HG03354 (cell line): ENCODE measurements around the gene STK33.

Source experiments
- ATAC-seq: cut with Tn5 transposase; IDR thresholded peaks from one replicate; pipeline ENCODE4 v1.9.1; 2021; ENCODE audit warnings: mild to moderate bottlenecking; ENCODE audit not compliant: unreplicated experiment, poor library complexity, severe bottlenecking

The STK33 gene

DNA sequence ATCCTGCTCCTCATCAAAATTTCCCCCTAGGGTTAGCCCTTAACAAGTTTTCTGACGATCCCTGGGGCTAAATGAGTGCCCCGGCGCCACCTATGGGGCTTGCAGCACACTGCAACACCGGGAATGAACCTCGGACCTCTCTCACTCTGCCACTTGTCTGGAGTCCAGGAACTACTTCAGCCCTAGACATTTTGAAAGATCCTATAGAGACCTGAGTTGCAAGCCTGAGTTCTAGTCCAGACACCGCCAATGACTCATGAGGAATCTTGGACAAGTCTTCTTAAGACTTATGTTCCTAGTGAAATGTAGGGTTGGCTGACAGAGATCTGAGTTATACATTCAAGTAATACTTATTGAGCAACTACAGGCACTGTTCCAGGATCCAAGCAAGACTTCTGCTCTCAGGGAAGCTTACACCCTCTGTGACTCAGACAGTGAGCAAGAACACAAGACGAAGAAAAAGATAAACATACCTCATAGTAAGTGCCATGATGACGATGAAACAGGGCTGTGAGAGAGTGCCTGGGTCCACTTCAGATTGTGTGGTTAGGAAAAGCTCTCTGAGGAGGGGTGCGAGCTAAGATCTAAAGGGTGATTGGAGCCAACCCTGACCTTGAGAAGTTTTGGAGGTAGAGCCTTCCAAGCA lies 10.2 kb upstream of the STK33 start:
- ATAC-seq: peak; percentile 90

DNA sequence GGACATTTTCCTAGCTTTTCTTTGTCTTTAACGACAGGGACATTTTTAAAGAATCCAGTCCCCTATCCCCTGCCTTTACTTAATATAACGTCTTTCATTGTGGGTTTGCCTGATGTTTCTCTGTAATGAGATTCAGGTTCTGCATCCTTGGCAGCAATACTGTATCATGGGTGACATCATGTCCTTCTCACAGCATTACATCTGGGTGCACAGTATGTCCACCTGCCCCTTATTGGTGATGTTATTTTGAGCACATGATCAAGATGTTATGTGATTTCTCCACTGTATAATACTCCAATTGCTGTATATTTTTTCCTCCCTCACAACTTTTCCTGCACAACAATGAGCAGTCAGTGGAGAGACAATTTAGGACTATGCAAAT lies 9.7 kb upstream of the STK33 start:
- ATAC-seq: peak; percentile 15

DNA sequence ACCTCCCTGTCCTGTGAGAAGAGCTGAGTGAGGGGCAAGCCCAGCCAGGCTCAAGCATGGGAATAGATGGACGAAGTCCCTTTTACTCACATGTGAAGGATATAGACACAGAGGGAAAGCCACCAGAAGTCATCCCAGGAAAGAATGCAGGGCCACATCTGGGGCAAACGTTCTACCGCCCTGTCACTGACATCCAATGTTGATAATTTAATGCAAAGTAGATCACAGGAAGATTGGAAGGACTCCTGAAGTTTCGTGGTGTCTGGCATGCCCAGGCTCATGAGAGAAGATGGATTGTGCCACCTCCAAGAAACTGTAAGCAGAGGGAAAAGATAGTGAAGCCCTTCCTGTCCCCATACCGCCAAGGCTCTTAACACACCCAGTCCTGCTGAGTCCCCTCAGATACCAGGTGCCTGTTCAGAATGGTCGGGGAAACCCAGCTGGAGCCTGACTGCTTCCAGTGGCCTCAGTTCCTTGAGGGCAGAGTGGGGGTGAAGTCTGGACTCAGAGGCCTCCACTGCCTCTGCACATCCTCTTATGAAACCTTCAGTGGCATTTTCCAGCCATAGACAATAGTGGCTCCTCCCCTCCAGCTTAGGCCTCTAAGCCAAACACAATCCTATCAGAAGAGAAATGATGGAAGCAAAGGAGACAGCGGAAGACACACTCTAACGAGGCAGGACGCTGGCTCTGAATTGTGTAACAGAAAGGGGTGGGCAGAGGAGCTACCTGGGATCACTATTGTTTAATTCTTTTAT lies 7.5 kb upstream of the STK33 start:
- ATAC-seq: no peak

DNA sequence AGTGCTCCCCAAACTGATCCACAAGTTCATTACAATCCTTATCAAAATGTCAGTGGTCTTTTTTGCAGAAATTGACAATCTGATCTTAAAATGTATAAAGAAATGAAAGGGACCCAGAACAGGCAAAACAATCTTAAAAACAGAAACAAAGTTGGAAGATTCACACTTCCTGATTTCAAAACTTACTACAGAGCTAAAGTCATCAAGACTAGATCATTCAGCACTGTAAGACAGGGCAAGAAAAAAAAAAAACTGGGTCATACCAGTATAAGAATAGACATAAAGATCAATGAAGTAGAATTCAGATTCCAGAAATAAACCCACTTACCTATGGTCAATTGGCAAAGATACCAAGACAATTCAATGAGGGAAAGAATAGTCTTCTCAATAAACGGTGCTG lies 4.5 kb upstream of the STK33 start:
- no peak for ATAC-seq

DNA sequence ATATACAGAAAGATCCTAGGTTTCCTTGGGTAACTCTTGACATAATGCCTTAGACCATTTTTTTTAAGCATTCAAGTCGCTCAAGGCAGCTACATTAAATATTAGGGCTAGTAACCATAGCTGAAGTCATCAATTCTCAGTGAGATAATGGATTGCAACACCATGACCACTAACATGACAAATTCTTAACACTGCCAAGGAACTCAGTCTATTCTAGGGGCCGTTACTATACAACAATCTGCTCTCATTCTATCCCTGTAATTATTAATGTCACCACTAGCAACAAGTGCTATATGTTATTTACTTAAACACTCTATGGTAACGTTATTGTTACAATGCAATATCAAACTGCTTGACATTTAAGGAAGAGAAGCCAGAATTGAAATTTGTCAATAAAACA lies 3.2 kb upstream of the STK33 start:
- no peak for ATAC-seq

DNA sequence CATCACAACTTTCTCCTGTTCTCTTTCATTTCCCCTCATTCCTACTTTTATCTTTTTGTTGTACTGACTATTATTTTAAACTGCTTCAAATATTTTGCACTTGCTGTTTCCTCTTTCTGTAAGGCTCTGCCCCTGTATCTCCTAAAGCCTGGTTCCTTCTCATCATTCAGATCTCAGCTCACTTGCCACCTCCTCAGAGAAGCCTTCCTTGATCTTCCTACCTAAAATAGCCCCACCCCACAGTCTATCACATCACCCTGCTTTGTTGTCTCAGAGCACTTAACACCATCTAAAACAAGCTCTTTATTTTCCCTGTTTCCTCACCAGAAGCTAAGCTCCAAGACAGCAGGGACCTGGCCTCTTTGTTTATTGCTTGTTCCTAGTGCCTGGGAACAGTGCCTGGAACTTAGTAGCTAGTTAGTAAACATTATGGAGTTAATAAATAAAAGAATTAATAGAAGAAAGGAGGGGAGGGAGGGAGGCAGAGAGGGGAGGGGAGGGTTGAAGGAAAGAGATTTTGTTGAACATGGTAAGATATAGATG lies 2.5 kb upstream of the STK33 start:
- ATAC-seq: no peak

DNA sequence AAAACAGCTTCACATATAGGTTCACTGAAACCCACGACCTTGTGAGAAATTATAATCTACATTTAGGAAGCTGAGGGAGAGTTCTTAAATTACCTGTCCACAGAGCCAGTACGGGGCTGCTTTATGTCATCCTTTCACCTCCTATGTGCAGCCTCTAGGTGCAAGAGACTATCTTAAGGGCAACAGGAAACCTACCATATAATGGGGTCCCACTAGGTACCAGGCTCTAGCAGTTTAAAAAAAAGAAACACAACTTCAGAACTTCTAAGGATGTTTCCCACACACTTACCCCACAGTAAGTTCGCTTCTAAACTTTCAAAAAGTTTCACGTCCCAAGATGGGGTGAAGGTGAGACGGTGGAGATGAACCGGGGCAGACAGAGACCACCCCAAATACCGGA lies 573 bp downstream of the STK33 start:
- peak; percentile 45 for ATAC-seq

DNA sequence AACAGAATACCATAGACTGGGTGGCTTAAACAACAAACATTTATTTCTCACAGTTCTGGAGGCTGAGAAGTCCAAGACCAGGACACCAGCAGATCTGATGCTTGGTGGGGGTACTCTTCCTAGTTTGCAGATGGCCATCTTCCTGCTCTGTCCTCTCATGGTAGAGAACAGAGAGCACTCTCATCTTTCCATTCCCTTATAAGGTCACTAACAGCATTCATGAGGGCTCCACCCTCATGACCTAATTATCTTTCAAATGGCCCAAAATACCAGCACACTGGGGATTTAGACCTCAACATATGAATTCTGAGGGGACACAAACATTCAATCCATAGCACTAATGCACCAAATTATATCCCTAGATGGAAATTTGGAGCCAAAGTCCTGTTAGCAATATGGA lies 6.1 kb downstream of the STK33 start:
- ATAC-seq: no peak

DNA sequence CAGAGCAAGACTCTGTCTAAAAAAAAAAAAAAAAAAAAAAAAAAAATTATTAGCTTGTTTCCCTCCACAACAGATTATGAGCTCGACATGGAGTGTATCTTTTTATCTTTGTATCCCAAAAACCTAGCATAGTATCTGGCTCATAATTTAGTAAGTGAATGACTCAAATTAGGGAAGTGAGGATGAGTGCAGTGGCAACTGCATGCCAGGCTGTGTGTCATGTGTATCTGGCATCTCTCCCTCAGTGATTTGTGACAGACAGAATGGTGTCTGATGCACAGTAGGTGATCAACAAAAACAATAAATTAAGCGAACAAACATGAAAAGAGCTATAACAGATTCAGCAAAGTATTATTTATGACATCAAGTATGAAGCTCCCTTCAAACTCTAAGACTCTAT lies 7.2 kb downstream of the STK33 start:
- ATAC-seq: no peak

DNA sequence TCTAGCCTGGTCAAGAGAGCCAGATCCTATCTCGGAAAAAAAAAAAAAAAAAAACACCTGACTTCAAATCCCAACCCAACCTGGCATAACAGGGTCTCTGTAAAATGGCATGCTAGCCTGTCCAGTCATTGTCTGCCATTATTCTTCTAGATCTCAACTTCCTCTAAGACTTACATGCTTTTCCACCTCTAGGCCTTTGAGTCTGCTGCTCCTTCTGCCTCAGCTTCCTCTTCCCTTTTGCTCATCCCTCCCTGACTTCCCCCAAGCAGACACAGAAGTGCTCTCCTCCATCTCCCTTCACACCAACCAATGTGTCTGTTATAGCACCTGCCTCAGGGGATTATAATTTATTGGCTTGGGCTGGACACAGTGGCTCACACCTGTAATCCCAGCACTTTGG lies 7.8 kb downstream of the STK33 start:
- ATAC-seq: no peak

DNA sequence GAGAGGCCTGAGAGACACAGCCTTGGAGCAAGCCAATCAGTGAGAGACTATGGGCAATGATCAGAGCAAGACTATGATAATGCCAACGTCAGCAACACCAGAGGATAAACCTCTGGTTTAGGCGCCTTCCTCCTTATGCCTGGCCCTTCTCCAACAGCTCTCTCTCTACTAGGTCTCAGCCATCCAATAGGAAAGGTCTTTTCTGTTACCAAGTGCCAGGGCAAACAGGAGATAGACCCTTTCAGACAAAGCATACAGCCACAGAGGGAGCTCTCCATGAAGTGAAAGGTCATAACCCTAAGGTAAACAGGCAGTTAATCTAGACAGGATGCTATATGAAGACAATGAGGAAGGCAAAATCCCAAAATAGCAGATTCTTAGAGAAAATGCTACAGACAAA lies 9.5 kb downstream of the STK33 start:
- peak; percentile 42 for ATAC-seq

DNA sequence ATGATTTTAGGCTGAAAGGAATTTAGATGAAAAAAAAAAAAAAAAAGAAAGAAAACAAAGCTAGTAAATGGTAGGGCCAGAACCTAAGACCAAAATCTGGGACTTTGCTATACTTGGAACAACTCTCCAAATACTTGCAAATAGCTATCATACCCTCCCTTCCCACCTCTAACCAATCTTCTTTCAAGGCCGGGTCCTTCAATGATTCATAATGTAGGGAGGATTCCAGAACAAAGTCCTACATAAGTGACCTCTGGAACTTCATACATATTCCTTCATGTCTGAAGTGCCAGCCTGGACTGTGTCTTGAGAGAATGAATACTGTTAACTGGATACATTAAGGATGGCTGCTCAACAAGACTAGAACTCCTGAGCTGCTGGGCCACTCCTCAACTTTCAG lies 9.9 kb downstream of the STK33 start:
- no peak for ATAC-seq

DNA sequence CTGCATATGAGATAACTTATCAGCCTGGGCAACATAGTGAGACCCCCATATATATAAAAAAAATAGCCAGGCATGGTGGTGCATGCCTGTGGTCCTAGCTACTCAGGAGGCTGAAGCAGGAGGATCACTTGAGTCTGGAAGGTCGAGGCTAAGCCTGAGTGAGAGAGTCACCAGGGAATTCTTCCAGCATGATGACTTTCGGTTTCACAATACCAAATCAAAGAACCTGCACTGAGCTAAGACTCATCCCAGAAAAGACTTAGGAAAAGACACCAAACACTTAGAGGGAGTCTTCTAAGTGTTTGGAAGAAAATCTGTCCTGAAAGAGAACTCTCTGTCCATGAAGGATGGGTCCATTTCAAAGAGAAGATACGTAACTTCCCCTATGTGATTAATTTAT lies 12.7 kb downstream of the STK33 start:
- ATAC-seq: no peak

DNA sequence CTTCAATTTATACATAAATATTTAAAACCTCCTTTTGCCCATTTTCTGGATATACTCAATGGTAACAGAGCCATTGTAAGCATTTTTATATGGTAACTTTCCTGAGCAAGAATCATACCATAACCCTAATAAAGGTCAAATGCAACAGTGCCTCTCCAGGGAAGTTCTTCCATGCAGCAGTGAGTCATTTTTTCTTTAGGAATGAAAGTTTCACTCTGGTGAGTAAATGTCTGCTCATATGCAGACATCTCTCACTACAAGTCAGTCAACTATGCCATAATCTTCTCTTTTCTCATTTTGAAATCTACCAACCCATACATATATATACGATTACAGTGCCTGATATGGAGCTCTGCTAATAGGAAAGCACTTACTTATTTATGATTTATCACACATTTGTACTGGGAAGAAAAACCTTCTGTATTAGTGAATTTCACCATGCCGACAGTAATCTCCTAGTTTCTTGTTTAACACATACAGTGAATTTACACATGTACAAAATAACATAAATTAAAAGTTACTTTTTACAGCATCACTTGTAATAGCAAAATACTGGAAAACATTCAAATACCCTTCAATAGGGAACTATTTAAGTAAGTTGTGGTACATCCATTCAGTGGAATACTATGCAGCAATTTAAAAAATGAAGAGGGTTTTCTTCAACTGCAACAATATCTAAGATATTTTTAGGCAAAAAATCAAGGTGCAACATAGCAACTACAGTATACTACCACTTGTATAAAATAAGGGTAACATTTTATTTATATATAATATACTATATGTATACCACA lies 16.0 kb downstream of the STK33 start:
- no peak for ATAC-seq

DNA sequence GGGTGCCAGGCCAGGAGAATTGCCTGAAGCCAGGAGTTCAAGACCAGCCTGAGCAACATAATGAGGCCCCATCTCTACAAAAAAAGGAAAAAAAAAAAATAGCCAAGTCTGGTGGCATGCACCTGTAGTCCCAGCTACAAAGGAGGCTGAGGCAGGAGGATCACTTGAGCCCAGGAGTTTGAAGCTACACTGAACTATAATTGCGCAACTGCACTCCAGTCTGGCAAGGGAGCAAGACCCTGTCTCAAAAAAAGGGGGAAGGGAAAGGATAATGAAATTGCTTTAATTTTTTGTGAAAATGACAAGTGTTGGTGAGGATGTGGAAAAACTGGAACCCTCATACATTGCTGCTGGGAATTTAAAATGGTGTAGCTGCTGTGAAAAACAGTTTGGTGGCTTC lies 19.2 kb downstream of the STK33 start:
- no peak for ATAC-seq

DNA sequence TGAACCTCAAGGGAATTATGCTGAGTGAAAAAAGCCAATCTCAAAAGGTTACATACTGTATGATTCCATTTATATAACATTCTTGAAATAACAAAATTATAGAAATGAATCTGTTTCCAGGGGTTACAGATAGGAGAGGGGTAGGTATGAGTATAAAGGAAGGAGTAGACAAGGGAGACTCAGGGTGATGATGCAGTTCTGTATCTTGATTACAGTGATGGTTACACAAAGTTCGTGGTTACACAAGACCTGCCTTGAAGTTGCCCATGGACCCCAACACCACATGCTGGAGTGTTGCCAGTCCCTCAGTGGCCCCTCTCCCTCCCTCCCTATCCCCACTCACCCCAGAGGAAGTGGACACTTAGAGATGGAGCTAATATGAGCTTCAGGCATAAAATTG lies 20.3 kb downstream of the STK33 start:
- ATAC-seq: no peak

DNA sequence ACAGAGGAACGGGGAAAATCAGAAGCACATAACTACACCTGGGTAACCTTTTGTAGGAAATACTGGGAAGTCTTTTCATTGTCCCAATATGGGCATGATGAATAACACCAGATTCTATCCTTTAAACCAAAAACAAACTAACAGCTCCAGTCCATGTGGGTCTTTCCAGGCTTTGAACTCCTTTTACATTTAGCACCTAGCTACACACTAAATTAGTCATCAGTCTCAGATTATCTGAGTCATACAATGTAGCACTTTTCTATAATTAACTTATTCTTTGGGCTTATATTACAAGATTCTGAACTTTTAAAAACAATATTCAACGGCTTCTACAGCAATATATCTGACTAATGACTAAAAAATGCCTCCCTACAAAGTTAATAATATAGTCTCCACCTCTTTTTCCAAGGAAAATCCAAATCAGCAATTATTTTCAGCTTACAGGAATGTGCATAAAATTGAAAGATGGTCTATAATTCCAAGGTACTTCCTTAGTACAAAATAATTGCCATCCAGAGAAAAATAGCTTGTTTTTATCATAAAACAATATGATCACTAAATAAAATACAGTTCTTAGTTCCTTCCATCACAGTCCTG lies 26.3 kb downstream of the STK33 start:
- no peak for ATAC-seq

DNA sequence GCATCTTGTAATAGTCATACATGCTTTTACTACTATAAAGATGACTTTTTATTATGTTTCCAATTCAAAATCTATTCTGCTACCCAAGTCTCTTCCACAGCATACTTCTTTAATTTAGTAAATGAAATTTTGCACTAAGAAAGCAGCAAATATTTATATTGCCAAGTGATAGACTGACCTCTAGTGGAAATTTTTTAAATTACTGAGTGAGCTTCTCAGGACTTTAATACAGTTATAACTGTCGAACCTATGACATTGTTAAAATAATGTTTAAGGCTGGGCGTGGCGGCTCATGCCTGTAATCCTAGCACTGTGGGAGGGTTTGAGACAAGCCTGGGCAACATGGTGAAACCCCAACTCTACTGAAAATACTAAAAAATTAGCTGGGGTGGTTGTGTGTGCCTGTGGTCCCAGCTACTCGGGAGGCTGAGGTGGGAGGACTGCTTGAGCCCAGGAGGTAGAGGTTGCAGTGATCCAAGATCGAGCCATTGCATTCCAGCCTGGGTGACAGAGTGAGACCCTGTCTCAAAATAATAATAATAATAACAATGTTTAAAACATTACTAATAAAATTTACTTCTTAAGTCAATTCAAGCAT lies 27.3 kb downstream of the STK33 start:
- peak; percentile 55 for ATAC-seq

DNA sequence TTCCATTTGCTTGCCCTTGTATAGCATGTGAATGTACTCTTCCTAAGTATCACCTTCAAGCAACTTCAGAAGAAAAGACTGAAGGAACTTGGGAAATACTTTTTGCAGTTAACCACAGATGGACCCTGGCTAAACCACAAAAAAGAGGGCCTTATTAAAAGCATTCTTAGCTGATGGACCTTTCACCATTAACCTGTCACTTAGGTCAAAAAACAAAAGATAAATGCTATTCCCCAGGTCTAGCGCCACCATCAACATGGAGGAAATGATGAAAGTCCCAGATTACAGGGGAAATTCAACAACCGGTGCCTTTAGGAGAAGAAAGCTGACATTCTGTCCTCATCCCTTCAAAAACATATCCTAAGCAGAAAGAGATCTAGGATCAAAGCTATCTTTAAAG lies 29.5 kb downstream of the STK33 start:
- ATAC-seq: no peak

DNA sequence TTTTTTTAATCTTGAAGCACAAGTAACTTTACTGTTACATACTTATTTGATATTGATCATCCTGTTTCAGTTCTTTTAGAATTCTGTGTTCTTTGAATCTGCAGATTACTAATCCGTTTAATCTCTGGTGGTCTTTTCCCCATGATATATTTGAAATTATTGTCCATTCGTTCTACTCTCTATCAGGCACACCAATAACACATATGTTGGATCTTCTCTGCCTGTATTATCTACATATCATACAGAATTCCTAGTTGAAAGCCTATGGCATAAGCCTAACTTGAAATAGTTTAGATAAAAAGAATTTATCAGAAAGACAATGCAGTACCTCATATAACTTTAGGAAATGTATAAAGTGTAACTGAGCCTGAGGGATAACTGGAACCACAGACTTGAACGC lies 32.6 kb downstream of the STK33 start:
- no peak for ATAC-seq
